Tibial artery (tissue), 4 donors: ENCODE results near the gene AHCYL2.
"Not testable (repeated sequence)": the region's sequence is repeated elsewhere in the genome, so short reads cannot be mapped to it uniquely, and the experiment has no call there.

Source experiments
- DNase-seq, 2 donors: peaks; one replicate each; pipeline ENCODE4 v3.0.0-alpha.2; 2019
- H3K27ac ChIP-seq, 2 donors: fragments of 200-600 bp; sonication (generic) in 1 of 2; 1 replicate in 1 of 2; 2 replicates in 1 of 2; pipeline ENCODE4 v1.5.1; 2018 to 2019; ENCODE audit warnings: mild to moderate bottlenecking in 1 of 2
- H3K27me3 ChIP-seq, 2 donors: fragments of 200-600 bp; sonication (generic) in 1 of 2; one replicate each; pipeline versions ENCODE4 v1.5.1 to v1.6.0; 2016 to 2019
- H3K36me3 ChIP-seq, 3 donors: fragments of 200-600 bp; sonication (generic) in 2 of 3; one replicate each; pipeline ENCODE4 v1.5.1; 2016 to 2019; ENCODE audit warnings: mild to moderate bottlenecking in 2 of 3
- H3K4me1 ChIP-seq, 4 donors: fragments of 200-600 bp; sonication (generic) in 2 of 4; 1 replicate in 3 of 4; 2 replicates in 1 of 4; pipeline ENCODE4 v1.5.1; 2016 to 2019
- H3K4me3 ChIP-seq, 2 donors: fragments of 200-600 bp; sonication (generic) in 1 of 2; 1 replicate in 1 of 2; 2 replicates in 1 of 2; pipeline ENCODE4 v1.5.1; 2018 to 2019; ENCODE audit warnings: mild to moderate bottlenecking in 2 of 2
- H3K9me3 ChIP-seq, 3 donors: fragments of 200-600 bp; sonication (generic) in 1 of 3; one replicate each; pipeline ENCODE4 v1.5.1; 2016 to 2019
- intact Hi-C: fragments of 100-400 bp; cut with DNase I; formaldehyde crosslinking; loops from one replicate; pipeline ENCODE4 v1.15.0; 2023; ENCODE audit warnings: low total_unique reads
- TF ChIP-seq, protein P1 (sequence below), 2 experiments: fragments of 200-600 bp in 1 of 2; fragments of 450-650 bp in 1 of 2; IDR thresholded peaks; one replicate each; pipeline ENCODE4 v1.5.1; 2017 to 2019; ENCODE audit warnings: antibody characterized with exemption in 2 of 2, mild to moderate bottlenecking in 1 of 2, moderate library complexity in 1 of 2

Gene AHCYL2

DNA sequence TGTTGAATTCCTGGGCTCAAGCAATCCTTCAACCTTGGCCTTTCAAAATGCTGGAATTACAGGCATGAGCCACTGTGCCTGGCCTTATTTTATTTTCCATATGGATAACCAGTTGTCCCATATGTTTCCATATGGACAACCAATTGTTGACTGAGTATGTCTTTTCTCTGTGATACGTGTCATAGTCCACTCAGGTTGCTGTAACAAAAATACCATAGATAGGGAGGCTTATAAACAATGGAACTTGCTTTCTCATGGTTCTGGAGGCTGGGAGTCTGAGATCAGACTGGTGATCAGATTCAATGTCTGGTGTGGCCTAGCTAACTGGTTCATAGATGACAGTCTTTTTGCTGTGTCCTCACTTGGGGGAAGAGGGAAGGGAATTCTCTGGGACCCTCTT, 19.4 kb downstream of the AHCYL2 start:
- no peak for DNase-seq
- TF ChIP-seq, protein P1, sequence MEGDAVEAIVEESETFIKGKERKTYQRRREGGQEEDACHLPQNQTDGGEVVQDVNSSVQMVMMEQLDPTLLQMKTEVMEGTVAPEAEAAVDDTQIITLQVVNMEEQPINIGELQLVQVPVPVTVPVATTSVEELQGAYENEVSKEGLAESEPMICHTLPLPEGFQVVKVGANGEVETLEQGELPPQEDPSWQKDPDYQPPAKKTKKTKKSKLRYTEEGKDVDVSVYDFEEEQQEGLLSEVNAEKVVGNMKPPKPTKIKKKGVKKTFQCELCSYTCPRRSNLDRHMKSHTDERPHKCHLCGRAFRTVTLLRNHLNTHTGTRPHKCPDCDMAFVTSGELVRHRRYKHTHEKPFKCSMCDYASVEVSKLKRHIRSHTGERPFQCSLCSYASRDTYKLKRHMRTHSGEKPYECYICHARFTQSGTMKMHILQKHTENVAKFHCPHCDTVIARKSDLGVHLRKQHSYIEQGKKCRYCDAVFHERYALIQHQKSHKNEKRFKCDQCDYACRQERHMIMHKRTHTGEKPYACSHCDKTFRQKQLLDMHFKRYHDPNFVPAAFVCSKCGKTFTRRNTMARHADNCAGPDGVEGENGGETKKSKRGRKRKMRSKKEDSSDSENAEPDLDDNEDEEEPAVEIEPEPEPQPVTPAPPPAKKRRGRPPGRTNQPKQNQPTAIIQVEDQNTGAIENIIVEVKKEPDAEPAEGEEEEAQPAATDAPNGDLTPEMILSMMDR (IDR thresholded peaks at IDR 0.05): no peak
- Histone ChIP-seq H3K4me3 (no peak overlapping the region), H3K9me3 (no peaks in the 10 kb centered on the region), H3K4me1 (no peaks in the 10 kb centered on the region), H3K27ac (no peak overlapping the region), H3K27me3 (no peaks in the 10 kb centered on the region), H3K36me3 (no peaks in the 10 kb centered on the region)
- intact Hi-C loops: no loop called here

DNA sequence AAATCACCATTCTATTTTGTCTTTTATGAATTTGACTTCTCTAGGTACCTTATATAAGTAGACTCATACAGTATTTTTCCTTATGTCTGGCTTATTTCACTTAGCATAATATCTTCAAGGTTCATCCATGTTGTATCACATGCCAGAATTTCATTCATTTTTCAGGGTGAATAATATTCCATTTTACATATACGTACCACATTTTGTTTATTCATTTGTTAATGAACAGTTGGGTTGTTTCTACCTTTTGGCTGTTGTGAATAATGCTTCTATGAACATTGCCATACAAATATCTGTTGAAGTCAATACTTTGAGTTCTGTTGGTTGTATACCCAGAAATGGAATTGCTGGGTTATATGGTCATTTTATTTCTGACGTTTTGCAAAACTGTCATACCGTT, 20.7 kb downstream of the AHCYL2 start:
- no peaks in the 10 kb centered on the region for H3K4me1 ChIP-seq
- no peaks in the 10 kb centered on the region for H3K27me3 ChIP-seq
- H3K36me3 ChIP-seq: no peaks in the 10 kb centered on the region
- TF ChIP-seq, protein P1 (IDR thresholded peaks at IDR 0.05): no peak
- DNase-seq: no peak
- H3K9me3 ChIP-seq: no peaks in the 10 kb centered on the region
- intact Hi-C loops: no loop called here
- no peak overlapping the region for H3K4me3 ChIP-seq
- no peak overlapping the region for H3K27ac ChIP-seq

DNA sequence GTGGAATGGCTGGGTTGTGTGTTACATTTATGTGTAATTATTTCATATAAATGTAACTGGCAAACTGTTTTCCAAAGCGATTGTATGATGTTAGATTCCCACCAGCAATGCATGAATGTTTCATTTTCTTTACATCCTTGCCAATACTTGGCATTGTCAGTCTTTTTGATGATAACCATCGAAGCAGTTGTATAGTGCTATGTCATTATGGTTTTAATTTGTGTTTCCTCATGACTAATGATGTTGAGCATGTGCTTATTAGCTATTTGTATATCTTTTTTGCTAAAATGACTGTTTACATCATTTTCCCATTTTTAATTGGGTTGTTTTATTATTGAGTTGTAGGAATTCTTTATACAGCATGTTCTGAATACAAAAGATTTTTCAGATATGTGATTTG, 22.3 kb downstream of the AHCYL2 start:
- no peaks in the 10 kb centered on the region for H3K27me3 ChIP-seq
- no peak for DNase-seq
- no peak overlapping the region for H3K27ac ChIP-seq
- intact Hi-C loops: no loop called here
- H3K36me3 ChIP-seq: no peaks in the 10 kb centered on the region
- H3K9me3 ChIP-seq: no peaks in the 10 kb centered on the region
- TF ChIP-seq, protein P1 (IDR thresholded peaks at IDR 0.05): no peak
- H3K4me1 ChIP-seq: no peaks in the 10 kb centered on the region
- no peak overlapping the region for H3K4me3 ChIP-seq

DNA sequence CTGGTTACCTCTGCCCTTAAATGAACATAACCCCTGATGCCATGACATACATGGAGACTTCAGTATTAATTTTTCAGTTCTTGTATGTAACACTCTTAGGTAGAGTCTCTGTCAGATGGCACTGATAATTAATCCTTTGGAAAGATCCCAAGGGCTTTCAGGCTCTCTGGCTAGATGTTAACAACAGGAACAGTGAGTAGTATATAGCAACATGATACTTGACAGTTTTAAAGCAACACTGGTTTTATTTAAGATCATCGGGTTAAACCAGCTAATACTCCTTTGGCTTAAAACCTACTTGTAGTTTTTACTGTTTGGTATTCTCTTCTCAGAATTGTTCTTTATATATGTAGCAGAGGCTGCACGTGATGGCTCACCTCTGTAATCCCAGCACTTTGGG, 27.3 kb downstream of the AHCYL2 start:
- no peaks in the 10 kb centered on the region for H3K36me3 ChIP-seq
- intact Hi-C loops: no loop called here
- no peak for DNase-seq
- H3K4me1 ChIP-seq: no peaks in the 10 kb centered on the region
- H3K4me3 ChIP-seq: no peak overlapping the region
- H3K9me3 ChIP-seq: no peaks in the 10 kb centered on the region
- no peaks in the 10 kb centered on the region for H3K27me3 ChIP-seq
- no peak overlapping the region for H3K27ac ChIP-seq
- TF ChIP-seq, protein P1 (IDR thresholded peaks at IDR 0.05): no peak

DNA sequence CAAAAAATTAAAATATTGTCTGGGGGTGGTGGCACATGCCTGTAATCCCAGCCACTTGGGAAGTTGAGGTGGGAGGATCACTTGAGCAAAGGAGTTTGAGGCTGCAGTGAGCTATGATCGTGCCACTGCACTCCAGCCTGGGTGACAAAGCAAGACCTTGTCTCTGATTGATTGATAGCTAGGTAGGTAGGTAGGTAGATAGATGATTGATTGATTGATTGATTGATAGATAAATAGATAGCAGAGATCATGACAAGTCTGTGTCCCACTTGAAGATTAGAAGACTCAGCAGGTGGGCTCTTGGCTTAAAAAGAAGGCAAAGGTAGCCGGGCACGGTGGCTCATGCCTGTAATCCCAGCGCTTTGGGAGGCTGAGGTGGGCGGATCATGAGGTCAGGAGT, 27.8 kb downstream of the AHCYL2 start:
- intact Hi-C loops, H3K27me3 ChIP-seq, H3K9me3 ChIP-seq: not testable (repeated sequence)

DNA sequence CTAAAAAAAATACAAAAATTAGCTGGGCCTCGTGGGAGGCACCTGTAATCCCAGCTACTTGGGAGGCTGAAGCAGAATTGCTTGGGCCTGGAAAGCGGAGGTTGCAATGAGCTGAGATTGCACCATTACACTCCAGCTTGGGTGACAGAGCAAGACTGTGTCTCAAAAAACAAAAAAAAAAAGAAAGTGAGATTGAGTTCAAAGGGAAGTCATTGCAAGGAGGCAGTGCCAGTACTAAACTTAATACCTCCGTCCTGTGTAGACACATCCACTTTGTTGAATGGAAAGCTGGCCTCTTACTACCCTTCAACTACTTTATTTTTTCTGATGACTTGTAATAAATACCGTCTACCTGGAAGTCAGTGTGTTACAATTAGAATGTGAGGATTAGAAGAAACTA, 31.0 kb downstream of the AHCYL2 start:
- intact Hi-C loops: no loop called here
- H3K9me3 ChIP-seq: no peaks in the 10 kb centered on the region
- H3K4me1 ChIP-seq: no peaks in the 10 kb centered on the region
- no peak overlapping the region for H3K4me3 ChIP-seq
- DNase-seq: no peak
- no peaks in the 10 kb centered on the region for H3K27me3 ChIP-seq
- no peak overlapping the region for H3K27ac ChIP-seq
- no peaks in the 10 kb centered on the region for H3K36me3 ChIP-seq
- TF ChIP-seq, protein P1 (IDR thresholded peaks at IDR 0.05): no peak

More for the DNA sequence above, 27.8 kb downstream of the AHCYL2 start:
- H3K27ac ChIP-seq, DNase-seq, H3K4me3 ChIP-seq, H3K36me3 ChIP-seq, H3K4me1 ChIP-seq: not testable (repeated sequence)
